Gastrocnemius medialis (tissue), 4 donors: ENCODE results near the gene MAP4K5. TPM values are rescaled to one million over a fixed set of nuclear protein-coding genes. Genes with fewer than 3 reads are reported as not detected.

Source experiments
- ATAC-seq, 2 donors: fragments of 150-250 bp; one replicate each; pipeline ENCODE4 v1.9.1; 2016
- DNase-seq, 2 donors: peaks; one replicate each; pipeline ENCODE4 v3.0.0-alpha.2; 2019
- H3K27ac ChIP-seq, 4 donors: fragments of 200-600 bp; sonication (generic); 1 replicate in 1 of 4; 2 replicates in 3 of 4; pipeline ENCODE4 v1.5.1; 2016 to 2018; ENCODE audit warnings: mild to moderate bottlenecking in 2 of 4, moderate library complexity in 1 of 4
- H3K27me3 ChIP-seq, 3 donors: fragments of 200-600 bp; sonication (generic) in 2 of 3; 1 replicate in 1 of 3; 2 replicates in 2 of 3; pipeline versions ENCODE4 v1.5.1 to v1.6.0; 2016 to 2019; ENCODE audit warnings: mild to moderate bottlenecking in 1 of 3, moderate library complexity in 1 of 3
- H3K36me3 ChIP-seq, 2 donors: fragments of 200-600 bp; sonication (generic) in 1 of 2; one replicate each; pipeline ENCODE4 v1.5.1; 2017 to 2018
- H3K4me1 ChIP-seq, 2 donors: fragments of 200-600 bp; sonication (generic) in 1 of 2; one replicate each; pipeline ENCODE4 v1.5.1; 2016 to 2017; ENCODE audit warnings: mild to moderate bottlenecking in 2 of 2
- H3K4me3 ChIP-seq, 4 donors: fragments of 200-600 bp; sonication (generic) in 3 of 4; 1 replicate in 1 of 4; 2 replicates in 3 of 4; pipeline ENCODE4 v1.5.1; 2016 to 2019; ENCODE audit warnings: mild to moderate bottlenecking in 2 of 4
- H3K9me3 ChIP-seq, 3 donors: fragments of 200-600 bp; sonication (generic) in 2 of 3; 1 replicate in 1 of 3; 2 replicates in 2 of 3; pipeline ENCODE4 v1.5.1; 2016 to 2019
- CTCF ChIP-seq, 5 experiments: fragments of 450-650 bp in 3 of 5; fragments of 200-600 bp in 2 of 5; sonication (generic) in 2 of 5; IDR thresholded peaks in 4 of 5; conservative IDR thresholded peaks in 1 of 5; 1 replicate in 4 of 5; 2 replicates in 1 of 5; pipeline ENCODE4 v1.5.1; 2016 to 2019; ENCODE audit warnings: antibody characterized with exemption in 5 of 5, mild to moderate bottlenecking in 3 of 5, moderate library complexity in 3 of 5
- POLR2A ChIP-seq, 2 donors: fragments of 450-650 bp; IDR thresholded peaks; one replicate each; pipeline ENCODE4 v1.6.1; 2017; ENCODE audit warnings: antibody characterized with exemption in 2 of 2, mild to moderate bottlenecking in 2 of 2, moderate library complexity in 2 of 2
- in situ Hi-C, 4 donors: fragments of 200-750 bp; cut with MboI; loops; one replicate each; pipeline versions ENCODE4 v1.15.0 to v1.8.0; 2017; ENCODE audit warnings: low sequenced_read_pairs in 4 of 4
- intact Hi-C: fragments of 100-400 bp; cut with DNase I; formaldehyde crosslinking; loops from one replicate; pipeline ENCODE4 v1.15.1; 2023; ENCODE audit warnings: low total_unique reads
- total RNA-seq, 4 donors: library from RNA; depleted of rRNA; stranded (reverse); fragments of >200 nt; gene quantifications; one replicate each; pipeline versions ENCODE4 v1.1.0 to v1.2.3, GENCODE V29; 2016

The MAP4K5 gene
- total RNA-seq, 4 donors from 2014 or later: 35.3 to 63.9 (median 47.1) TPM

- H3K27me3 ChIP-seq: no peaks in the 10 kb centered on the region
- no peak for DNase-seq
- H3K4me1 ChIP-seq: no peaks in the 10 kb centered on the region
- ATAC-seq: no peak
- intact Hi-C loops: no loop called here
- H3K4me3 ChIP-seq: no peak overlapping the region
- in situ Hi-C loops: no loop called here
- TF ChIP-seq POLR2A (IDR thresholded peaks at IDR 0.05) (no peak), CTCF (IDR thresholded peaks at IDR 0.05 in 4 of 5, conservative IDR thresholded peaks at IDR 0.05 in 1 of 5) (no peak)
- H3K36me3 ChIP-seq: peaks cover 5 to 48% of the 10 kb centered on the region in 2 donors
- H3K27ac ChIP-seq: no peak overlapping the region
- H3K9me3 ChIP-seq: no peaks in the 10 kb centered on the region
These were observed 107.3 kb downstream of the MAP4K5 start for GRCh38 chr14:50425105-50425504.

DNA sequence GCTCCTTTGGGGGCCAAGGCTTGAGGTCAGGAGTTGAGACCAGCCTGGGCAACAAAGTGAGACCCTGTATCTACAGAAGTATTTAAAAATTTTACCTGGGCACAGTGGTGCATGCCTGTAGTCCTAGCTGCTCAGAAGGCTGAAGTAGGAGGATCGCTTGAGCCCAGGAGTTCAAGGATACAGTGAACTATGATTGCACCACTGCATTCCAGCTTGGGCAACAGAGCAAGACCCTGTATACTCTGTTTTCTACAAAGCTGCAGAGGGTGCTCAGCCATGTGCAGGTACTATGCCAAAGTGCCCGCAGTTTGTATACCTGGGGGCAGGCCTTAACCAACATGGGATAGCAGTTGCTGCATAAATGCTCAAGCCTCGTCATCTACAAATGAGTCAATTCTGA lies 108.8 kb downstream of the MAP4K5 start:
- Histone ChIP-seq H3K4me3 (no peak overlapping the region), H3K27me3 (no peaks in the 10 kb centered on the region), H3K36me3 (peaks cover 5 to 55% of the 10 kb centered on the region in 2 donors), H3K4me1 (no peaks in the 10 kb centered on the region), H3K27ac (no peak overlapping the region), H3K9me3 (no peaks in the 10 kb centered on the region)
- TF ChIP-seq CTCF (IDR thresholded peaks at IDR 0.05 in 4 of 5, conservative IDR thresholded peaks at IDR 0.05 in 1 of 5) (no peak), POLR2A (IDR thresholded peaks at IDR 0.05) (no peak)
- intact Hi-C loops: no loop called here
- in situ Hi-C loops: no loop called here
- DNase-seq: no peak
- ATAC-seq: no peak

GRCh38 chr14:50421499-50421898 lies 110.9 kb downstream of the MAP4K5 start:
- TF ChIP-seq POLR2A (IDR thresholded peaks at IDR 0.05) (no peak), CTCF (IDR thresholded peaks at IDR 0.05 in 4 of 5, conservative IDR thresholded peaks at IDR 0.05 in 1 of 5) (no peak)
- intact Hi-C loops (no loop called here), in situ Hi-C loops (no loop called here)
- ATAC-seq (no peak), DNase-seq (no peak)
- Histone ChIP-seq H3K9me3 (no peaks in the 10 kb centered on the region), H3K27me3 (no peaks in the 10 kb centered on the region), H3K27ac (no peak overlapping the region), H3K4me1 (no peaks in the 10 kb centered on the region), H3K4me3 (no peak overlapping the region), H3K36me3 (peaks cover 5 to 64% of the 10 kb centered on the region in 2 donors)

DNA sequence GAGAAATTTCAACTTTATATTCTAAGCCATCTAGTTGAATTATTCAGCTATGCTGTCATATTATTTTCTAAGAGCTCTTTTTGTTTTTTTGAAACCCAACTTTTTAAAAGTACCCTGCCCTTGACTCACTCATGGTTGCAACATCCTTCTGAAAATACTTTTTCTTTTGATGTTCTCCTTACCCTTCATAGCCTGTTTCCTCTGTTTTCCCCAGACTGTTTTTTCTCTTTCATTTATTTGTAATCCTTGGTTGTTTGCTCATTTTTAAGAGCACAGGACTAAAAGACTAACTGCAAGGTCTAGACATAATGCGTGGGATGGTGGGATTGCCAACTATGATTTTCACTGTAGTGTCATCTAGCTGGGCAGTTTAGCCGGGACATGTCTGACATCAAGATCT lies 114.5 kb downstream of the MAP4K5 start:
- H3K4me1 ChIP-seq: no peaks in the 10 kb centered on the region
- H3K27ac ChIP-seq: no peak overlapping the region
- in situ Hi-C loops (no loop called here), intact Hi-C loops (no loop called here)
- H3K9me3 ChIP-seq: no peaks in the 10 kb centered on the region
- no peak for ATAC-seq
- TF ChIP-seq POLR2A (IDR thresholded peaks at IDR 0.05) (no peak), CTCF (IDR thresholded peaks at IDR 0.05 in 4 of 5, conservative IDR thresholded peaks at IDR 0.05 in 1 of 5) (no peak)
- DNase-seq: no peak
- no peaks in the 10 kb centered on the region for H3K27me3 ChIP-seq
- H3K36me3 ChIP-seq: peaks cover 0 to 37% of the 10 kb centered on the region in 2 donors
- no peak overlapping the region for H3K4me3 ChIP-seq

GRCh38 chr14:50410921-50411320 lies 121.4 kb downstream of the MAP4K5 start:
- in situ Hi-C loops: no loop called here
- intact Hi-C loops: no loop called here
- no peaks in the 10 kb centered on the region for H3K27me3 ChIP-seq
- no peak for DNase-seq
- H3K27ac ChIP-seq: no peak overlapping the region
- TF ChIP-seq CTCF (IDR thresholded peaks at IDR 0.05 in 4 of 5, conservative IDR thresholded peaks at IDR 0.05 in 1 of 5) (no peak), POLR2A (IDR thresholded peaks at IDR 0.05) (no peak)
- no peak for ATAC-seq
- no peaks in the 10 kb centered on the region for H3K36me3 ChIP-seq
- peaks cover 0 to 4% of the 10 kb centered on the region in 2 donors for H3K4me1 ChIP-seq
- H3K9me3 ChIP-seq: no peaks in the 10 kb centered on the region
- no peak overlapping the region for H3K4me3 ChIP-seq
